ENCODE measurements around the gene DNAH9. TPM values are rescaled to one million over a fixed set of nuclear protein-coding genes. Genes with fewer than 3 reads are reported as not detected.

DNAH9 gene
- polyA plus RNA-seq, 1 experiment = not detected

GRCh38 chr17:11848330-11848729 lies 250.1 kb downstream of the DNAH9 start:
- POLR2A ChIA-PET = no interaction called here
- Histone ChIP-seq H3K27me3 (ENCODE audit: control insufficient read depth, insufficient read depth, low read length) (no peaks in the 10 kb centered on the region), H3K27ac (ENCODE audit: low read depth, low read length) (no peak overlapping the region), H3K4me3 (ENCODE audit: low read depth, low read length) (no peak overlapping the region), H3K9me3 (ENCODE audit: control insufficient read depth, insufficient read depth, low read length) (peaks cover 32% of the 10 kb centered on the region)
- no peak for DNase-seq (ENCODE audit: low read depth, low spot score)
- CTCF ChIA-PET = no interaction called here
- TF ChIP-seq CTCF (IDR thresholded peaks at IDR 0.05; ENCODE audit: low read depth, low read length) = no peak

GRCh38 chr17:11852231-11852630 lies 254.0 kb downstream of the DNAH9 start:
- CTCF ChIA-PET = no interaction called here
- Histone ChIP-seq H3K27me3 (ENCODE audit: control insufficient read depth, insufficient read depth, low read length) (no peaks in the 10 kb centered on the region), H3K27ac (ENCODE audit: low read depth, low read length) (no peak overlapping the region), H3K9me3 (ENCODE audit: control insufficient read depth, insufficient read depth, low read length) (peaks cover 41% of the 10 kb centered on the region), H3K4me3 (ENCODE audit: low read depth, low read length) (no peak overlapping the region)
- POLR2A ChIA-PET = no interaction called here
- no peak for TF ChIP-seq CTCF (IDR thresholded peaks at IDR 0.05; ENCODE audit: low read depth, low read length)
- DNase-seq (ENCODE audit: low read depth, low spot score) = no peak

- TF ChIP-seq CTCF (IDR thresholded peaks at IDR 0.05; ENCODE audit: low read depth, low read length) = no peak
- ChIA-PET CTCF (no interaction called here), POLR2A (no interaction called here)
- Histone ChIP-seq H3K27me3 (ENCODE audit: control insufficient read depth, insufficient read depth, low read length) (no peaks in the 10 kb centered on the region), H3K9me3 (ENCODE audit: control insufficient read depth, insufficient read depth, low read length) (peaks cover 41% of the 10 kb centered on the region), H3K27ac (ENCODE audit: low read depth, low read length) (no peak overlapping the region), H3K4me3 (ENCODE audit: low read depth, low read length) (no peak overlapping the region)
- DNase-seq (ENCODE audit: low read depth, low spot score) = no peak
These were observed 254.6 kb downstream of the DNAH9 start for GRCh38 chr17:11852912-11853311.

GRCh38 chr17:11853321-11854151 lies 255.3 kb downstream of the DNAH9 start:
- CTCF ChIA-PET = no interaction called here
- Histone ChIP-seq H3K9me3 (ENCODE audit: control insufficient read depth, insufficient read depth, low read length) (peaks cover 40% of the 10 kb centered on the region), H3K27ac (ENCODE audit: low read depth, low read length) (no peak overlapping the region), H3K4me3 (ENCODE audit: low read depth, low read length) (no peak overlapping the region), H3K27me3 (ENCODE audit: control insufficient read depth, insufficient read depth, low read length) (no peaks in the 10 kb centered on the region)
- no peak for DNase-seq (ENCODE audit: low read depth, low spot score)
- POLR2A ChIA-PET = no interaction called here
- no peak for TF ChIP-seq CTCF (IDR thresholded peaks at IDR 0.05; ENCODE audit: low read depth, low read length)

GRCh38 chr17:11855306-11855705 lies 257.0 kb downstream of the DNAH9 start:
- no peak overlapping the region for H3K27ac ChIP-seq (ENCODE audit: low read depth, low read length)
- ChIA-PET POLR2A (no interaction called here), CTCF (no interaction called here)
- no peak overlapping the region for H3K4me3 ChIP-seq (ENCODE audit: low read depth, low read length)
- no peak for TF ChIP-seq CTCF (IDR thresholded peaks at IDR 0.05; ENCODE audit: low read depth, low read length)
- DNase-seq (ENCODE audit: low read depth, low spot score) = no peak
- H3K9me3 ChIP-seq (ENCODE audit: control insufficient read depth, insufficient read depth, low read length) = peaks cover 31% of the 10 kb centered on the region
- H3K27me3 ChIP-seq (ENCODE audit: control insufficient read depth, insufficient read depth, low read length) = no peaks in the 10 kb centered on the region
